Posterior cingulate gyrus (tissue), 11 donors: ENCODE data around the gene HYCC1.
A peak's percentile ranks its signal among the peaks of the same experiment; 100 is the strongest.
"Not testable (repeated sequence)": the region's sequence is repeated elsewhere in the genome, so short reads cannot be mapped to it uniquely, and the experiment has no call there.

Source experiments
- DNase-seq, 10 donors: peaks; one replicate each; pipeline versions ENCODE4 v3.0.0 to v3.0.0-alpha.2; 2020 to 2021; ENCODE audit warnings: mixed read lengths in 3 of 10
- intact Hi-C: fragments of 100-400 bp; cut with DNase I; formaldehyde crosslinking; loops from one replicate; pipeline ENCODE4 v1.15.1; 2023

HYCC1 gene

DNA sequence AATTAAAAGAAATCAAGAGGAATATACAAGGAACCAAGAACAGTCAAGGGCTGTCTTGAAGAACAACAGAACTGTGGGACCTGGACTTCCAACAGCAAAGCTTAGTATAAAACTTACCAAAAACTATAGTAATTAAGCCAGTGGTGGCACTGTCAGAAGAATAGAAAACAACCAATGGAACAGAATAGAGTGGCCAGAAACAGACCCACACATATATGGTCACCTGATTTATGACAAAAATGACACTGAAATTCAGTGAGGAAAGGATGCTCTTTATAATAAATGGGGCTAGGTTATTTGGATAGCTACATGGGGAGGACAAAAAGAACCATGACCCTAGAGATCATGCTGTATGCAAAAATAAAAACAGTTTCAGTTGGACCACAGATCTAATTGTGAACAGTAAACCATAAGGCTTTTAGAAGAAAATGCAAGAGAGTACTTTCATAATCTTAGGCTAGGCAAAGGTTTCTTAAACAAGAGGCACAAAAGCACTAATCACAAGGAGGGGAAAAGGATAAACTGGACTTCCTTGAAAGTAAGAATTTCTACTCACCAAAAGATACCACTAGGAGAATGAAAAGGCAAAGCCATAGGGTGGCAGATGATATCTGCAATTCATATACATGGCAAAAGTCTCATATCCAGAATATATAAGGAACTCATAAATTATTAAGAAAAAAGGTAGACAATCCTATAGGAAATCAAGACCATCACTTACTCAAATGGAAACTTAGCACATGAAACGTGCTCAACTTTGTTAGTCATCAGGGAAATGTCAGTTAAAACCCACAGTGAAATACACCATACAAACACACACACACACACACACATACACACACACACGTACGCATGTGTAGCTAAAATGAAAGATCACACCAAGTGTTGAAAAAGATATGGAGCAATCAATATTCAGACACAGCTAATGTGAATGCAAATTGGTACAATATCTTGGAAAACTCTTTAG is 20.8 kb downstream of the HYCC1 start:
- DNase-seq = no peak
- intact Hi-C loops = no loop called here

DNA sequence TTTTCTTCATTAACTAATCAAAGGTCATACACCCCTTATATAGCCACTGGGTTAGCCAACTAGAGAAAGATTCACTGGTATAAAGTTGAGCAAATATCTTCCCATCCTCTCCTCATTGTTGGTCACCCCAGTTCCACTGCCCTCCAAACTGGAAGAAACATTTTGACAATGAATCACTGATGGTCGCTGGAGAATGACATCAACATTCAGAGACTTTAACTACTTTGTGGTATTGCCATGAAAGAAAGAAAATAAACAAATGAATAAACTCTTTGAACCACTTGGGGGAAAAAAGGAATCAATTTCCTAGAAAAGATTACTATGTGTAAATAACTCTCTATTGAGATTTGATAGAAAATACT is 23.4 kb downstream of the HYCC1 start:
- intact Hi-C loops = no loop called here

DNA sequence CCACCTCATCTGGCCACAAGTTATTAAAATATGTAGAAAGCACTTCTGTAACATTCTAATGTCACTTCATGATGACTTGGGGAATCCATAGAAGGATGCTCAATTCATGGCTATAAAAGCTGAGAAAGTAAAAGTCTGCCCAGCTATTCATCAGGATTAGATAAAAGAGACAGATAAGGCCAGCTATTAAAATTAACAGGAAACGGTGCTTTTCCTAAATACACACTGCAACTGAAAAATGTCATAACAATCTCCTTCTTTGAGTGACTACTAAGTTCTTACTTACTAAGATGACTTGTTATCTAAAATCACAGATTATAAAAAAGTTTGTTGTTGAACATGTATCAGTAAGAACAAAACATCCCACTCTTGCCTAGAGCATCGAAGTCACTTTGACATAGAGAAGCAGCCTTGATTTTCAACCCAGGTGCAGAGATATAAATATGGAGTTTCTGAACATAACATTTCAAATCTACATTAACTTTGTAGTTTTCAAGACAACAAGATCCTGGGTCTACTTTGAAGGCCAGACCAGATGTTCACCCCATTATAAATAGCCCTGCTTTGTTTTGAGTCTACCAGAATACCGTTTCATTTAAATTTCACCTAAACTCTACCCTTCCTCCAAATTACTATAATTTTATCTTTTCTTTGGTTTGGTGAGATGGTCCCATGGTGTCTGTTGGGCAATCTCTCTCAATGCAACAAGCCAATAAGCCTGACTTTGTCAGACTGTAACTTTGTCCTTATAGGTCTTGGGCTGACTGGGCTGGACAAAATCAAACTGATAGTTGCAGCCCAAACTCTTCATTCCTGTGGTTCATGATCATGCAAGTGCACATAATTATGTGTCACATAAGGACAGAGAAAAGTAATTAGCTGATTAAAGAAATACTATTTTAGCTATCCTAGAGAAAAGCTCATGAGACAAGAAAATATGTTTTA is 24.0 kb downstream of the HYCC1 start:
- intact Hi-C loops = no loop called here
- no peak for DNase-seq

More for the DNA sequence above, 23.4 kb downstream of the HYCC1 start:
- no peak for DNase-seq

DNA sequence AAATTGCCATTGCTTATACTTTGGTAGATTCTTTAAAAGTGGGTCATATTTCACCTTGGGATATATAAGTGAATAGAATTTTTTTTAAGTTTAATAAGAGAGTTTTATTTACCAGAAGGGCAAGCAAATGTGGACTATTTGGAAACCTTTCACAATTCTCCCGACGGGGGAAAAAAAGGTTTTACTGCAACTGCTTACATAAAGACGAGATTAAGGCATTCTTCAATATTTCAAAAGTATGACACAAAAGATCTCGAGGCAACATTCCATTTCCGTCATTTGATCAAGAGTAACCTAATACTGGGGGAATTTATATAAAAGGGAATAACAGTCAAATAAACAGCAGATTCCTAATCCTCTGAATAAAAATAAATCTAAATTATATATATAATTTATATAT is 28.5 kb downstream of the HYCC1 start:
- no peak for DNase-seq
- intact Hi-C loops = no loop called here

DNA sequence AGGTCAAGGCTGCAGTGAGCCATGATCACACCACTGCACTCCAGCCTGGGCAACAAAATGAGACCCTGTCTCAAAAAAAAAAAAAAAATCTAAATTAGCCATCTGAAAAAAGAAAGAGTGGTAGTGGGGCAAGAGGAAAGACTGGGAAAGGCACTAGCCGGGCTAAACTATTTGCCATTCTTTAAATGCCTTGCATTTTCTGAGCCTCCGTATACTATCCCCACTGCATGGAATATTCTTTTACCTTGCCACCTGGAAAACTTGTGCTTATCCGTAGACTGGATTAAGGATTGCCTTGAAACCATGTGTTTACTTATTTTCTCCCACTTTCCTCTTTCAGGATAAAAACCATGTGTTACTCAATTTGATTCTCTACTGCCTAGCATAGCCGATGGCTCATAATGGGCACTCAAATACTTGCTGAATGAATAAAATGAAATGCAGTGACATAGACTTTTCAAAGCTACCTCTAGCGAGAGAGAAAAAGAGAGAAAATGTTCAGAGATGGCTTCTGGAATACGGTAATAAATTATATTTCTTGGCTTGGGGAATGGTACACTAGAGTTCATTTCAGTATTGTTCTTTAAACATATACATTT is 30.6 kb downstream of the HYCC1 start:
- intact Hi-C loops = no loop called here
- DNase-seq = no peak

DNA sequence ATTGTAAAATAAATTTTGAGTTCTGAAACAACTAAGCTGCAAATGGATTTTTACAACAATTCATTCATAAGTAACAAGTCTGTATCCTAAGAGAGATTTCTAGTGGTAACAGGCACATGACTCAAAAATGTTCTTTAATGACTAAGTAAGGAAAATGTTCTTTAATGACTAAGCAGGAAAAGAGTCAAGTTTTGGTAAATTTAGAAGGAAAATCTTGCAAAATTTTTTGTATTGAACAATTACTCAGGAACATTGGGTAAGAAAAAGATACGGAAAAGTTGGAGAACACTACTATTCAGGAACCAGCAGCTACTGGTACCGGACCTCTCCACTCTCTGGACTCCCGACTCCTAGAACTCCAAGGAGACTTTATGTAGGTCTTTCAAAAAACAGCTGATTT is 33.5 kb downstream of the HYCC1 start:
- intact Hi-C loops = no loop called here
- no peak for DNase-seq

DNA sequence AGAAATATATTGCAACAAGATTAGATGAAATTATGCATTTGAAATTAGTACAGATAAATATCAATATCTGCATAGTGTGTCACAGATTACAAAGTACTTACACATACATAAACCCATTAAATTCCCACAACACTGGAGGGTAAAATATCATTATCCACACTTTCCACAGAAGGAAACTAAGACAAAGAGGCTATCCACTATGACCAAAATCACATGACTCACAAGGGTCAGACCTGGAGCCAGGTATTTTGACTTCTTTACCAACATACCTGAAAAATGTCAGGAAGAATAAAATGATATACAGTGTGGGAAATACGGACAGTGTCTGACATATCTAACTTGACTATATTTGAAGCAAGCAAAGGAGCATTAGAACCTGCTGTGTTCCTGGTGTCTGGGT is 34.1 kb downstream of the HYCC1 start:
- intact Hi-C loops = no loop called here
- DNase-seq = no peak

DNA sequence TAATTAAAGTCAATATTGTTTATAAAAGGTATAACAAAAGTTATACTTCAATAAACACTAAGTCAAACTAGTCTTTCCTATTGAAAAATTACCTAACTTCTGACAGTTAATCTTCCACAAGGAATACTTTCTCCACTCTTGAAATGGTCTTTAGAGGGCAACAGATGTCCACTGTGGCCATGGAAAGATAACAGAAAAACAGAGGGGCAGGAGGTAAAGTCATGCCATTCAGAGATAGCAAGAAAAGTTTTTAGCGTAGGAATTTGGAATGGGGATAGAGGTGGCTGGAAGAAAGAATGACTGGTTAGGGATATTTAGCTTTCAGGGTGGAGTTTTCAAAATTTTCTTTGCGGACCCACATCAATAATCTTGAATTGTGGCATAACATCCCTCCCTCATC is 34.7 kb downstream of the HYCC1 start:
- intact Hi-C loops = no loop called here
- DNase-seq = no peak

DNA sequence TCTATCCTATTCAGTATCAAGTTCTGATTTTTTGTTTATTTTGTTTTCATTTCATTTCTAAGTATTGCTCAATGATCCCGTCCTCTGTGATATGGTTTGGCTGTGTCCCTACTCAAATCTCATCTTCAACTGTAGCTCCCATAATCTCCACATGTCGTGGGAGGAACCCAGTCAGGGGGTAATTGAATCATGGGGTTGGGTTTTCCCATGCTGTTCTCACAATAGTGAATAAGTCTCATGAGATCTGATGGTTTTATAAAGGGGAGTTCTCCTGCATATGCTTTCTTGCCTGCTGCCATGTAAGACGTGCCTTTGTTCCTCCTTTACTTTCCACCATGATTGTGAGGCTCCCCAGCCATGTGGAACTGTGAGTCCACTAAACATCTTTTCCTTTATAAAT is 39.3 kb downstream of the HYCC1 start:
- DNase-seq = not testable (repeated sequence)

DNA sequence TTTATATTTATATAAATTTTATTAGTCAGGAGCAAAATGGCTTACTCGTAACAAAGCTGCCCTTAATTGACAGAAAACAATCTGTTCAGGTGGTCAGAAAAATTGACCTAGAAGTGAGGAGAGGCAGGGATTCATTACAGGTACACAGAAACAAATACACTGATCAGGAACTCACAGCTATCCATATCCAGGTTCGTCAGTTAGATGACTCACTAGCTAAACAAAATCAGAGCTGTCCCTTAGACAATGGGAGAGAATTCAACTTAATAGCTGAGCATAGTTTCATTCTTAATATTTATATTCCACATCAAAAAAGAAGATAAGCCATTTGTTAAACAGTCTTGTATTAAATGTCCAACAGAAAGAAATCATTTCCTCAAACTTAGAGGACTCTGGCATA is 41.7 kb downstream of the HYCC1 start:
- intact Hi-C loops = no loop called here
- DNase-seq = no peak

More for the DNA sequence above, 39.3 kb downstream of the HYCC1 start:
- intact Hi-C loops = not testable (repeated sequence)

DNA sequence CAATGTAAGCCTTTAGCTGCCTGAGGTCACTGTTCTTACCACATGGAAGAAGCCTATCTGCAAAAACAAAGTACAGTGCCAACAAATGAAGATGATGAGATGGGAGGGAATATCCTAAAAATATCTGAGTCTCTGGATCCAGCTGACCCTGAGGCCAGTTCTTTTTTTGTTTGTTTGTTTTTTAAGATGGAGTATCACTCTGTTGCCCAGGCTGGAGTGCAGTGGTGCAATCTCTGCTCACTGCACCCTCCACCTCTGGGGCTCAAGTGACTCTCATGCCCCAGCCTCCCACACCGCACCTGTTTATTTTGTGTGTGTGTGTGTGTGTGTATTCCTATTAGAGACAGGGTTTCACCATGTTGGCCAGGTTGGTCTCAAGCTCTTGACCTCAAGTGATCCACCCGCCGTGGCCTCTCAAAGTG is 44.9 kb downstream of the HYCC1 start:
- intact Hi-C loops = no loop called here
- peak in 1 of 10 donors; percentile 34 for DNase-seq
